T-helper 2 cell treated with Interferon-gamma antibody and Interleukin-4, amounts not matched to agents 100 ng/mL and 5 ng/mL, for 36 hours (primary cell): ENCODE results near the gene RETN. TPM values are rescaled to one million over a fixed set of nuclear protein-coding genes. Genes with fewer than 3 reads are reported as not detected.

Source experiments
- intact Hi-C: fragments of 100-400 bp; cut with micrococcal nuclease; formaldehyde crosslinking; loops from one replicate; pipeline ENCODE4 v1.15.1; 2023
- total RNA-seq: library from RNA; stranded (reverse); gene quantifications from 2 replicates; pipeline ENCODE4 v1.2.3, GENCODE V29; 2022

The RETN gene
- total RNA-seq, 1 donor from 2014 or later = not detected

- intact Hi-C loops = loop anchor here (1.0 kb wide), 3 partner anchors 29 to 118 kb away; no protein-coding TSS in a partner anchor
These were observed 12.7 kb downstream of the RETN start for GRCh38 chr19:7681340-7682174.

DNA sequence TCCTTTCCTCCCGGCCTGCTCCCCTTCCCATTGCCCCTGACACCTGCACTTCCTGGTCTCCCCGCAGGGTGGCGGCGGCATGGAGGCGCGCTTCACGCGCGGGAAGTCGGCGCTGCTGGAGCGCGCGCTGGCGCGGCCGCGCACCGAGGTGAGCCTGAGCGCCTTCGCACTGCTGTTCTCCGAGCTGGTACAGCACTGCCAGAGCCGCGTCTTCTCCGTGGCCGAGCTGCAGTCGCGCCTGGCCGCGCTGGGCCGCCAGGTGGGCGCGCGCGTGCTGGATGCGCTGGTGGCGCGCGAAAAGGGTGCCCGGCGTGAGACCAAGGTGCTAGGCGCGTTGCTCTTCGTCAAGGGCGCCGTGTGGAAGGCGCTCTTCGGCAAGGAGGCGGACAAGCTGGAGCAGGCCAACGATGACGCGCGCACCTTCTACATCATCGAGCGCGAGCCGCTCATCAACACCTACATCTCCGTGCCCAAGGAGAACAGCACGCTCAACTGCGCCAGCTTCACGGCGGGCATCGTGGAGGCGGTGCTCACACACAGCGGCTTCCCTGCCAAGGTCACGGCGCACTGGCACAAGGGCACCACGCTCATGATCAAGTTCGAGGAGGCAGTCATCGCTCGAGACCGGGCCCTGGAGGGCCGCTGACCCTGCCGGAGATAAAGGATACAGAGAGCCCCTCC lies 13.5 kb downstream of the RETN start:
- intact Hi-C loops = no loop called here

DNA sequence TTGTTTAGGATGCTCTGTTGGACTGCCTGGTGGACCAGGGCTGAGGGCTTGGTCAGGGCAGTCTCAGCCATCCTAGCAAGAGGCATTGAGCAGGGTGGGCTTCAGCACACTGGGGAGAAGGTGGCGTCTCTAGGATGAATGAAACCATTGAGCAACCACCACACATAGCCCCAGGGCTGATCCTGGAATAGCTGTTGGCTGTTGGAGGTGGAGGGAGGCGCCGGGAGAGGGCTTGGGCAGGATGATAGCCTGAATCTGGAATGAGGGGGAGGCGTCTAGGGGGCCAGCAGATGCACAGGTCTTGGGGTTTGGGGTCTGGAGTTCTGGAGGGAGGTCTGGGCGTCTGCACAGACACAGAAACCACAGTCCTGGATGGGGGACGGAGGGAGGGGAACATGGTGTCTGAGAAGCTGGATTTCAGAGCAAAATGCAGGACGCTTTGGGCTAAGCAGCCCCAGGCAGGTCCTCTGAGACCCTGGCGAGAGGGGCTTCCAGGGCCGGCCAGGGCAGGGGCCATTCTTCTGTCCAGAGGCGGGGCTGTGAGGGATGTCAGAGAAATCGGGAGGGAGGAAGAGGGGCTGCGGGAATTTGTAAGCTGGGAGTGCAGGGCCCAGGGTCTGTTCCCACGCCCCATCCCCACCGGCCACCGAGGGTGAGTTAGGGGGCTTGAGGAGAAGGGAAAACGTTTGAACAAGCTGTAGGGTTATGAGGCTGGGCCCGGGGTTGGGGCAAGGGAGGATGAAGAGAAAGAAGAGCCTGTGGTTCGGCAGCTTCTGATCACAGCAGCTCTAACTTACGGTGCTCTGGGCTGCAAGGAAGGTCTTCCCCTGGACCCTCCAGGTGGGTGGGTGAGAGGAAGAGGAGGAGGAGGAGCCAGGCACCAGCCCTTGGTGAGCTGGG lies 16.9 kb downstream of the RETN start:
- intact Hi-C loops = no loop called here

DNA sequence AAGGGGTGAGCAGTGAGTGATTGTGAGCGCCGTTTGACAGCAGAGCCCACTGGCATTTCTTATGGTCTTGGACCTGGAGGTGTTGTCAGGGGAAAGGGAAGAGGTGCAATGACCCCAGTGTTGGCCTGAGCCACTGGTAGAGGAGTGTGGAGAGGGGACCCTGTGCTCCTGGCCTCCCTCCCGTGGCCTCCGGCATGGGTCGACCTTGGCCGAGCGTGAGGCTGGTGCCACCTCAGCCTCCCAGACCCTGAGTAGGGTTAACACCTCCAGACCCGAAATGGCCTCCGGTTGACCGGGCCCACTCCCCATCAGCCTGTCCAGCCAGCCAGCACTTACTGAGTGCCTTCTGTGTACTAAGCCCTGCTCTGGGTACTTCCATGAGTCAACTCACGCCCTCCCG lies 18.3 kb downstream of the RETN start:
- intact Hi-C loops = no loop called here

GRCh38 chr19:7689165-7689564 lies 20.3 kb downstream of the RETN start:
- intact Hi-C loops = no loop called here

DNA sequence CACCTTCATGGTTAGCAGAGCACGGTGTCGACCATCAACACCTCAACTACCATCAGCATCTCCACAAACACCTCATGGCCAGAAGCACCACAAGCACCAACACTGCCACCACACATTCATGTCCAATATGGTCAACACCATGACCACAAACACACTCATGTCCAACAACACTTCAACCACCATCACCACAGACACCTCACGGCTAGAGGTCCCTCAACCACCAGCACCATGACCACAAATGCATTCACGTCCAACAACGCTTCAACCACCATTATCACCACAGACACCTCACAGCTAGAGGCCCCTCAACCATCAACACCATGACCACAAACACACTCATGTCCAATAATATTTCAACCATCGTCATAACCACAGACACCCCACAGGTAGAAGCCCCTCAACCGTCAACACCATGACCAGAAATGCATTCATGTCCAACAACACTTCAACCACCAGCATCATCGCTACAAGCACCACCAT lies 22.0 kb downstream of the RETN start:
- intact Hi-C loops = no loop called here

GRCh38 chr19:7691497-7691896 lies 22.6 kb downstream of the RETN start:
- intact Hi-C loops = no loop called here

- intact Hi-C loops = no loop called here
These were observed 23.7 kb downstream of the RETN start for GRCh38 chr19:7692417-7693088.

GRCh38 chr19:7694499-7694898 lies 25.6 kb downstream of the RETN start:
- intact Hi-C loops = no loop called here

- intact Hi-C loops = no loop called here
These were observed 29.0 kb downstream of the RETN start for GRCh38 chr19:7697721-7698287.

DNA sequence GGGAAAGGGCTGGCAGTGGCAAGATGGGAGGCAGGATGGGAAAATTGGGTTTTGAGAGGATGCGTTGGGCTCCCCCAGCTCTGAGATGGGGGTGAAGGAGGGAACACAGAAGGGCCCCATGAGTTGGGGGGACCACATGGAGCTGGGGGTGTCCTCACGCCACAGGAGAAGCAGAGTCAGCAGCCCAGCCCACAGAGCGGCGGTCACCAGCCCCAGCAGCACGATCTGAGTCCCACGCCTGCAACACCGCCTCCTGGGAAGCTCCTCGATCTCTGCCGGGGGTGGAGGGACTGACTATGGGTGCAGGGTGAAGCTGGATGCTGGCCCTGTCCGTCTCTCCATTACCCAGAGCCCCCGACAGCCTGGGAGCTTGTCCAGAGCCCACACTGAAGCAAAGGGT lies 29.7 kb downstream of the RETN start:
- intact Hi-C loops = no loop called here

GRCh38 chr19:7699003-7699402 lies 30.2 kb downstream of the RETN start:
- intact Hi-C loops = no loop called here

GRCh38 chr19:7699417-7700401 lies 30.9 kb downstream of the RETN start:
- intact Hi-C loops = no loop called here

- intact Hi-C loops = no loop called here
These were observed 32.3 kb downstream of the RETN start for GRCh38 chr19:7701049-7701653.

GRCh38 chr19:7701654-7702457 lies 33.0 kb downstream of the RETN start, which contains the start of gene FCER2:
FCER2 (minus strand) TSS chr19:7702131; CDS start chr19:7699760, 2,371 bp downstream.
- intact Hi-C loops = no loop called here

DNA sequence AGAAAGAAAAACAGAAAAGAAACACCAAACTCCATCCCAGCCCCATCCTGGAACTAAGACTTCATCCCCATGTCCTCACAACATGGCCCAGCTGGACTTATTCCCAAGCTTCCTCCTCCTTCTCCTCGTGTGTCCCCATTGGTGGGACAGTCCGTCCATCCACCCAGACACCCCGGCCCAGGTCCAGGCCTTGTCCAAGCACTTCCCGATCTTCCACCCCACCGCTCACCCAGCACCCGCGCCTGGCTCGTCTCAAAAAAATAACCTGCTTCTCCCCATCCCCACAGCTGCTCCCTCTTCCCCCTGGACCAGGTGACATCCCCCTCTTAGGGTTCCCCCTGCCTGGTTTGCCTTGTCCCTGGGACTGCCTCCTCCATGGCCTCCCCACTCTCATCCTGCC lies 34.5 kb downstream of the RETN start:
- intact Hi-C loops = no loop called here

- intact Hi-C loops = no loop called here
These were observed 35.6 kb downstream of the RETN start for GRCh38 chr19:7704280-7705060.
